Thoracic aorta (tissue), 2 donors: Measurements from ENCODE around the gene BCR. TPM values are rescaled to one million over a fixed set of nuclear protein-coding genes. Genes with fewer than 3 reads are reported as not detected.

Experiments
- ATAC-seq: fragments of 150-250 bp; one replicate; pipeline ENCODE4 v1.8.0; 2017; ENCODE audit warnings: low read depth; ENCODE audit not compliant: insufficient number of reproducible peaks, low FRiP score
- DNase-seq: peaks from one replicate; pipeline ENCODE4 v3.0.0-alpha.2; 2020; ENCODE audit warnings: low spot score
- H3K27ac ChIP-seq, 2 donors: fragments of 200-600 bp; sonication (generic); 1 replicate in 1 of 2; 2 replicates in 1 of 2; pipeline ENCODE4 v1.5.1; 2016; ENCODE audit warnings: mild to moderate bottlenecking in 2 of 2, moderate library complexity in 2 of 2
- H3K27me3 ChIP-seq: fragments of 200-600 bp; sonication (generic); replicated peaks from 2 replicates; pipeline ENCODE4 v1.6.0; 2016; ENCODE audit warnings: mild to moderate bottlenecking; ENCODE audit not compliant: insufficient read depth
- H3K36me3 ChIP-seq: fragments of 200-600 bp; sonication (generic); one replicate; pipeline ENCODE4 v1.5.1; 2016
- H3K4me1 ChIP-seq, 2 donors: fragments of 200-600 bp; sonication (generic); 1 replicate in 1 of 2; 2 replicates in 1 of 2; pipeline versions ENCODE4 v1.5.1 to v1.6.0; 2016; ENCODE audit warnings: low read depth in 2 of 2, mild to moderate bottlenecking in 1 of 2; ENCODE audit not compliant: control insufficient read depth in 1 of 2
- H3K4me3 ChIP-seq: fragments of 200-600 bp; sonication (generic); 2 replicates; pipeline ENCODE4 v1.5.1; 2016; ENCODE audit warnings: mild to moderate bottlenecking
- H3K9me3 ChIP-seq: fragments of 200-600 bp; sonication (generic); 2 replicates; pipeline ENCODE4 v1.5.1; 2016
- total RNA-seq, 2 donors: library from RNA; depleted of rRNA; stranded (reverse); fragments of >200 nt; gene quantifications; one replicate each; pipeline versions ENCODE4 v1.1.0 to v1.2.3, GENCODE V29; 2016
- TF ChIP-seq, protein P1 (sequence below): fragments of 200-600 bp; sonication (generic); IDR thresholded peaks from one replicate; pipeline ENCODE4 v1.5.1; 2019; ENCODE audit warnings: antibody characterized with exemption

BCR gene
- total RNA-seq, 2 donors from 2014 or later = 73.2 to 232 TPM

- peaks cover 26 to 55% of the 10 kb centered on the region in 2 donors for H3K4me1 ChIP-seq
- no peak for DNase-seq
- H3K27me3 ChIP-seq = no peaks in the 10 kb centered on the region
- peaks cover 12% of the 10 kb centered on the region for H3K36me3 ChIP-seq
- peak overlapping the region in 1 of 2 donors; percentile 47 for H3K27ac ChIP-seq
- H3K4me3 ChIP-seq = no peak overlapping the region
- no peak for ATAC-seq
- TF ChIP-seq, protein P1, sequence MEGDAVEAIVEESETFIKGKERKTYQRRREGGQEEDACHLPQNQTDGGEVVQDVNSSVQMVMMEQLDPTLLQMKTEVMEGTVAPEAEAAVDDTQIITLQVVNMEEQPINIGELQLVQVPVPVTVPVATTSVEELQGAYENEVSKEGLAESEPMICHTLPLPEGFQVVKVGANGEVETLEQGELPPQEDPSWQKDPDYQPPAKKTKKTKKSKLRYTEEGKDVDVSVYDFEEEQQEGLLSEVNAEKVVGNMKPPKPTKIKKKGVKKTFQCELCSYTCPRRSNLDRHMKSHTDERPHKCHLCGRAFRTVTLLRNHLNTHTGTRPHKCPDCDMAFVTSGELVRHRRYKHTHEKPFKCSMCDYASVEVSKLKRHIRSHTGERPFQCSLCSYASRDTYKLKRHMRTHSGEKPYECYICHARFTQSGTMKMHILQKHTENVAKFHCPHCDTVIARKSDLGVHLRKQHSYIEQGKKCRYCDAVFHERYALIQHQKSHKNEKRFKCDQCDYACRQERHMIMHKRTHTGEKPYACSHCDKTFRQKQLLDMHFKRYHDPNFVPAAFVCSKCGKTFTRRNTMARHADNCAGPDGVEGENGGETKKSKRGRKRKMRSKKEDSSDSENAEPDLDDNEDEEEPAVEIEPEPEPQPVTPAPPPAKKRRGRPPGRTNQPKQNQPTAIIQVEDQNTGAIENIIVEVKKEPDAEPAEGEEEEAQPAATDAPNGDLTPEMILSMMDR = no peak
- no peaks in the 10 kb centered on the region for H3K9me3 ChIP-seq
Measured at GRCh38 chr22:23187871-23188700, 7.8 kb downstream of the BCR start.

GRCh38 chr22:23190526-23190925 is 10.2 kb downstream of the BCR start:
- H3K9me3 ChIP-seq = no peaks in the 10 kb centered on the region
- DNase-seq (no peak), ATAC-seq (no peak)
- H3K27me3 ChIP-seq = no peaks in the 10 kb centered on the region
- peaks cover 12% of the 10 kb centered on the region for H3K36me3 ChIP-seq
- TF ChIP-seq, protein P1 = no peak
- peaks cover 24 to 53% of the 10 kb centered on the region in 2 donors for H3K4me1 ChIP-seq
- H3K4me3 ChIP-seq = no peak overlapping the region
- no peak overlapping the region for H3K27ac ChIP-seq

DNA sequence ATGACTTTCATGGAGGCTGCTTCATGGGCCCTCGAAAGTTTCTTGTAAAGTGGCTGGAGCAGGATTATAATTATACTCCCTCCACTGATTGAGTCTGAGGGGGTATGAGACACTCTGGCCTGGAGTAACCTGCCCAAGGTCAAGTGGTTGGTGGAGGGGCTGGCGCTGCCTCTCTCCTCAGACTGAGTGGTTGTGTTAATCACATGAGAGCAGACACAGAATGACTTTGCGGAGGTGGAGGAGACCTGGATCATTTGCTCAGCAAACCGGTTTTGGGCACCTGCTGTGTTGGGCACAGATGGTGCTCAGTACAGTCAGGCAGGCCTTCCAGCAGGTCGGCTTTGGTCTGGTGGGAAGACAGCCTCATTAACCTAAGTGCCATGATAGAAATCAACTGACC is 11.8 kb downstream of the BCR start:
- Histone ChIP-seq H3K4me1 (peaks cover 21 to 44% of the 10 kb centered on the region in 2 donors), H3K4me3 (no peak overlapping the region), H3K27ac (no peak overlapping the region), H3K36me3 (peaks cover 12% of the 10 kb centered on the region), H3K27me3 (no peaks in the 10 kb centered on the region), H3K9me3 (no peaks in the 10 kb centered on the region)
- TF ChIP-seq, protein P1 = no peak
- ATAC-seq (no peak), DNase-seq (no peak)

DNA sequence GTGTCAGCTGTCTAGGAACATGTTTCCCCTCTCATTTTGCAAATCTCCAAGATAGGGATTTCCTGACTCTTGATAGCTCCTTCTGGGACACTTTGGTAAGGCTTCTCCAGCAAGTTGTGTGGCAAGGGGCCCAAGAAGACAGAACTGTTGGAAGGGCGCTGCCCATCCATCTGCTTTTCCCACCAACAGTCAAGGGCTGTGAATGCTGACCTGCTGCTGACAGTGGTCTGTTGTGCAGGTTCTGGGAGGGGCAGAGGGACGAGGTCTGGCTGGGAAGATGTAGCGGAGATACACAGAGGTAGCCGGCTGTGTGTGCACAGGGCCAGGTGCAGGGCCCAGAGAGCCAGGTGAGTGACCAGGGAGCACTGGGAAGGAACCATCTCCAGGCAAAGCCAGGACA is 12.2 kb downstream of the BCR start:
- no peak for ATAC-seq
- no peak overlapping the region for H3K27ac ChIP-seq
- peaks cover 18 to 44% of the 10 kb centered on the region in 2 donors for H3K4me1 ChIP-seq
- no peak overlapping the region for H3K4me3 ChIP-seq
- no peaks in the 10 kb centered on the region for H3K27me3 ChIP-seq
- TF ChIP-seq, protein P1 = no peak
- DNase-seq = no peak
- H3K9me3 ChIP-seq = no peaks in the 10 kb centered on the region
- H3K36me3 ChIP-seq = peaks cover 12% of the 10 kb centered on the region

GRCh38 chr22:23193196-23193827 is 13.0 kb downstream of the BCR start:
- Histone ChIP-seq H3K27ac (peak overlapping the region in 1 of 2 donors; percentile 58), H3K36me3 (peaks cover 12% of the 10 kb centered on the region), H3K4me3 (no peak overlapping the region), H3K27me3 (no peaks in the 10 kb centered on the region), H3K9me3 (no peaks in the 10 kb centered on the region), H3K4me1 (peaks cover 12 to 39% of the 10 kb centered on the region in 2 donors)
- TF ChIP-seq, protein P1 = no peak
- no peak for ATAC-seq
- DNase-seq = no peak
